HCT116 (cell line): ENCODE results near the gene SPSB1. TPM values are rescaled to one million over a fixed set of nuclear protein-coding genes. Genes with fewer than 3 reads are reported as not detected.

Experiments
- ATAC-seq: fragments of 200-7000 bp; cut with Tn5 transposase; 2 replicates; pipeline ENCODE4 v1.9.1; 2020; ENCODE audit warnings: mild to moderate bottlenecking, moderate library complexity
- BruUV-seq: library from RNA; stranded (reverse); fragments of 400-500 nt; replicated peaks from 2 replicates; lab custom pipeline; 2021; lab: Mats Ljungman, UMichigan
- CTCF ChIA-PET: fragments of 300-600 bp; sonication (Branson Sonifier 250); formaldehyde crosslinking; loops from one replicate; lab custom pipeline; 2021; ENCODE audit warnings: antibody characterized with exemption; lab: Charles Lee
- POLR2A ChIA-PET: fragments of 300-600, 350-600 bp; sonication (Branson Sonifier 250); formaldehyde crosslinking; loops from one replicate; lab custom pipeline; 2021; ENCODE audit warnings: antibody characterized with exemption; lab: Charles Lee
- RAD21 ChIA-PET, 2 experiments: fragments of 300-600 bp; sonication (Branson Sonifier 250); formaldehyde crosslinking; loops; one replicate each; lab custom pipeline; 2023; ENCODE audit warnings: low total read pairs in 2 of 2; ENCODE audit not compliant: uncharacterized antibody in 2 of 2, unreplicated experiment in 2 of 2, low non-redundant PET in 1 of 2; lab: Charles Lee
- DNase-seq: peaks from one replicate; pipeline ENCODE4 v3.0.0-alpha.2; 2010; ENCODE audit warnings: low read depth, low spot score
- H2AFZ ChIP-seq: fragments of 200-600 bp; shearing (Covaris generic), sonication (generic); 2 replicates; pipeline ENCODE4 v1.6.1; 2017; ENCODE audit warnings: low read depth, mixed run types, mixed read lengths, antibody characterized with exemption, low read length; ENCODE audit not compliant: poor library complexity, severe bottlenecking
- H3K27ac ChIP-seq: 2 replicates; pipeline ENCODE4 v1.5.1; 2012; ENCODE audit warnings: low read depth, low read length
- H3K27me3 ChIP-seq: fragments of 200-600 bp; sonication (generic); 2 replicates; pipeline ENCODE4 v1.6.1; 2016; ENCODE audit warnings: mixed run types, low read length, mixed read lengths; ENCODE audit not compliant: insufficient read depth
- H3K36me3 ChIP-seq, 2 experiments: fragments of 200-500 bp in 1 of 2; fragments of 200-600 bp in 1 of 2; sonication (Bioruptor generic) in 1 of 2; sonication (generic) in 1 of 2; 2 replicates each; pipeline versions ENCODE4 v1.5.1 to v1.6.1; 2014 to 2016; ENCODE audit warnings: low read length in 2 of 2, inconsistent platforms in 1 of 2, mixed read lengths in 1 of 2, mixed run types in 1 of 2; ENCODE audit not compliant: insufficient read depth in 2 of 2, control insufficient read depth in 1 of 2
- H3K4me1 ChIP-seq, 2 experiments: fragments of 200-600 bp in 1 of 2; sonication (generic) in 1 of 2; 2 replicates each; pipeline versions ENCODE4 v1.5.1 to v1.6.1; 2012 to 2017; ENCODE audit warnings: low read length in 2 of 2, inconsistent platforms in 1 of 2, mild to moderate bottlenecking in 1 of 2, mixed read lengths in 1 of 2, mixed run types in 1 of 2, moderate library complexity in 1 of 2; ENCODE audit not compliant: insufficient read depth in 2 of 2, control insufficient read depth in 1 of 2
- H3K4me2 ChIP-seq: fragments of 200-600 bp; sonication (generic); 2 replicates; pipeline ENCODE4 v1.6.1; 2017; ENCODE audit warnings: mixed run types, low read length, mixed read lengths
- H3K4me3 ChIP-seq, 2 experiments: fragments of 200-600 bp in 1 of 2; sonication (generic) in 1 of 2; replicated peaks in 1 of 2; 2 replicates each; pipeline ENCODE4 v1.5.1; 2011 to 2016; ENCODE audit warnings: low read length in 2 of 2, control low read depth in 1 of 2, low read depth in 1 of 2, mild to moderate bottlenecking in 1 of 2, mixed read lengths in 1 of 2, mixed run types in 1 of 2
- H3K79me2 ChIP-seq: fragments of 200-600 bp; sonication (generic); 2 replicates; pipeline ENCODE4 v1.6.1; 2017; ENCODE audit warnings: mild to moderate bottlenecking, mixed run types, low read length, moderate library complexity, mixed read lengths; ENCODE audit not compliant: insufficient read depth
- H3K9ac ChIP-seq: fragments of 200-600 bp; sonication (generic); 2 replicates; pipeline ENCODE4 v1.6.1; 2016; ENCODE audit warnings: low read length, mixed read lengths
- H3K9me2 ChIP-seq: fragments of 200-600 bp; sonication (generic), shearing (Covaris generic); 2 replicates; pipeline ENCODE4 v1.6.1; 2017; ENCODE audit warnings: mixed run types, mild to moderate bottlenecking, moderate library complexity; ENCODE audit not compliant: insufficient read depth
- H3K9me3 ChIP-seq, 2 experiments: fragments of 200-500 bp in 1 of 2; fragments of 200-600 bp in 1 of 2; sonication (Bioruptor generic) in 1 of 2; sonication (generic) in 1 of 2; 2 replicates each; pipeline ENCODE4 v1.6.1; 2014 to 2017; ENCODE audit warnings: low read length in 2 of 2, mixed read lengths in 2 of 2, inconsistent platforms in 1 of 2, low read depth in 1 of 2, mild to moderate bottlenecking in 1 of 2, mixed run types in 1 of 2, moderate library complexity in 1 of 2; ENCODE audit not compliant: control insufficient read depth in 1 of 2, insufficient read depth in 1 of 2
- H4K20me1 ChIP-seq: fragments of 200-600 bp; sonication (generic), shearing (Covaris generic); 2 replicates; pipeline ENCODE4 v1.6.1; 2017; ENCODE audit warnings: mixed run types, mild to moderate bottlenecking, moderate library complexity; ENCODE audit not compliant: insufficient read depth
- CEBPB ChIP-seq: IDR thresholded peaks from 2 replicates; pipeline ENCODE4 v1.6.1; 2012; ENCODE audit warnings: low read depth
- EGR1 ChIP-seq: IDR thresholded peaks from 2 replicates; pipeline ENCODE4 v1.6.1; 2012; ENCODE audit warnings: low read depth
- EZH2phosphoT487 ChIP-seq: fragments of 200-600 bp; IDR thresholded peaks from 2 replicates; pipeline ENCODE4 v1.6.1; 2018; ENCODE audit warnings: antibody characterized with exemption, borderline replicate concordance
- FOSL1 ChIP-seq: IDR thresholded peaks from 2 replicates; pipeline ENCODE4 v1.6.1; 2012; ENCODE audit warnings: low read depth
- JUND ChIP-seq: IDR thresholded peaks from 2 replicates; pipeline ENCODE4 v1.6.1; 2012
- POLR2A ChIP-seq: IDR thresholded peaks from 2 replicates; pipeline ENCODE4 v1.7.0; 2011; ENCODE audit warnings: borderline replicate concordance; ENCODE audit not compliant: insufficient read depth, insufficient read length; ENCODE audit errors: extremely low read depth
- RAD21 ChIP-seq: IDR thresholded peaks from 2 replicates; pipeline ENCODE4 v1.6.1; 2012; ENCODE audit warnings: low read depth, mild to moderate bottlenecking
- SIN3A ChIP-seq: IDR thresholded peaks from 2 replicates; pipeline ENCODE4 v1.6.1; 2012; ENCODE audit warnings: low read depth
- SP1 ChIP-seq: IDR thresholded peaks from 2 replicates; pipeline ENCODE4 v1.6.1; 2012; ENCODE audit warnings: low read depth
- SRF ChIP-seq: IDR thresholded peaks from 2 replicates; pipeline ENCODE4 v1.6.1; 2012; ENCODE audit warnings: low read depth
- TCF7L2 ChIP-seq: IDR thresholded peaks from 2 replicates; pipeline ENCODE4 v1.7.0; 2011; ENCODE audit warnings: borderline replicate concordance, inconsistent platforms; ENCODE audit not compliant: insufficient read depth, insufficient read length; ENCODE audit errors: extremely low read depth
- YY1 ChIP-seq: IDR thresholded peaks from 2 replicates; pipeline ENCODE4 v1.6.1; 2011; ENCODE audit warnings: low read length, low read depth, moderate library complexity, mild to moderate bottlenecking; ENCODE audit not compliant: insufficient replicate concordance; ENCODE audit errors: extremely low read depth
- ZFX ChIP-seq: fragments of 450-650 bp; IDR thresholded peaks from 2 replicates; pipeline ENCODE4 v1.6.1; 2017
- ZNF274 ChIP-seq: fragments of 200-500 bp; sonication (Bioruptor generic); IDR thresholded peaks from 2 replicates; pipeline ENCODE4 v1.6.1; 2014; ENCODE audit warnings: mild to moderate bottlenecking, low read depth, low read length, inconsistent platforms
- intact Hi-C: fragments of 100-400 bp; cut with micrococcal nuclease; formaldehyde crosslinking; loops from 2 replicates; pipeline ENCODE4 v1.10.0; 2022
- total RNA-seq: library from RNA; stranded (reverse); gene quantifications from one replicate; pipeline ENCODE4 v1.2.1, GENCODE V29; 2021; ENCODE audit not compliant: unreplicated experiment
- TF ChIP-seq, protein P1 (sequence below): IDR thresholded peaks from 2 replicates; pipeline ENCODE4 v1.6.1; 2012
- TF ChIP-seq, protein P2 (sequence below): IDR thresholded peaks from 2 replicates; pipeline ENCODE4 v1.6.1; 2012
- TF ChIP-seq, protein P3 (sequence below), 3 experiments: fragments of 200-600 bp in 1 of 3; sonication (generic) in 1 of 3; IDR thresholded peaks in 2 of 3; conservative IDR thresholded peaks in 1 of 3; 2 replicates each; pipeline ENCODE4 v1.5.1; 2012 to 2017; ENCODE audit warnings: low read depth in 2 of 3, low read length in 2 of 3, antibody characterized with exemption in 1 of 3, borderline replicate concordance in 1 of 3, control low read depth in 1 of 3, mild to moderate bottlenecking in 1 of 3, mixed read lengths in 1 of 3, mixed run types in 1 of 3, moderate library complexity in 1 of 3; ENCODE audit not compliant: insufficient read depth in 1 of 3

The SPSB1 gene
- total RNA-seq, 1 experiment from 2014 or later, result 10.8 TPM

DNA sequence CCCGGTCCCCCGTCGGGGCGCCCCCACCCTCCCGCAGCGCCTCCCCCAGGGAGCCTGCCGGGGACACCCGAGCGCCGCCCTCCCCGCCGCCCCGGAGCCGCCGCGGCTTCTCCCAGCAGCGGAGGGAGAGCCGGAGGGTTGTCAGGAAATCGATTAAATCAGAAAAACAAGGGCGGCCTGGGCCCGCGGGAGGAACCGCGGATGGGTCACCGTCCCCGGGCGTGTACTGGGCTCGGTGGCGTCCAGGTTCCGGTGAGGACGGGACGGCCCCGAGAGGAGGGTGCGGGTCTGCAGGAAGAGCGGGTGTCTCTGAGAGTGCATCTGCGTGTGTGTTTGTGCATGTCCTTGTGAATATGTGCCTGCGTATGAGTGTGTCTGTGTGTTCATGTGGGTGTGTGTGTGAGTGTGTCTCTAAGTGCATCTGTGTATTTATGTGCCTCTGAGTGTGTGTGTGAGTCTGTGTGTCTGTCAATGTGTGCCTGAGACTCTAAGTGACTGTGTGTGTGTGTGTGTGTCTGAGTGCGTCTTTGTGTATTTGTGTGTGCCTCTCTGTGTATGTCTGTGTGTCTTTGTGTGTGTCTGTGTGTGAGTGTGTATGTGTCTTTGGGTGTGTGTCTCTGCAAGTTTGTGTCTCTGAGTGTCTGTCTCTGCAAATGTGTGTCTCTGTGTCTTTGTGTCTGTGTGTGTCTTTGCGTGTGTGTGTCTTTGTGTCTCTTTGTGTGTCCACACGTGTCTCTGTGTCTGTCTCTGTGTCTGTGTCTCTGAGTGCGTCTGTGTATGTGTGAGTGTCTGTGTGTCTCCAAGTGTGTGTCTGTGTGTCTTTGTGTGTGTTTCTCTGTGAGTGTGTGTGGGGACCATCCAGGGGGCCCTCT lies 1.1 kb downstream of the SPSB1 start:
- Histone ChIP-seq H3K4me1 (peaks cover 19 to 39% of the 10 kb centered on the region in 2 experiments), H3K27ac (peak overlapping the region; percentile 51), H3K27me3 (no peaks in the 10 kb centered on the region), H3K9ac (peak overlapping the region; percentile 76), H4K20me1 (no peaks in the 10 kb centered on the region), H3K4me2 (peak overlapping the region; percentile 97), H3K9me3 (no peaks in the 10 kb centered on the region), H3K4me3 (peak overlapping the region; percentile 75 to 92), H2AFZ (no peak overlapping the region), H3K36me3 (0 out of 4 replicates have a peak, but pooled peaks cover 0 to 3% of the 10 kb centered on the region in 2 experiments), H3K79me2 (peaks cover 54% of the 10 kb centered on the region), H3K9me2 (no peaks in the 10 kb centered on the region)
- ChIA-PET CTCF (no interaction called here), RAD21 (no interaction called here), POLR2A (no interaction called here)
- ATAC-seq (peak; percentile 46), DNase-seq (no peak)
- TSS peak; percentile 61 for BruUV-seq
- TF ChIP-seq SIN3A (no peak), RAD21 (no peak; the same call in 1 of the 2 replicates), ZFX (0 out of 2 replicates have a peak, but pooled peaks have one; percentile 21), SRF (no peak), FOSL1 (no peak), ZNF274 (no peak), EGR1 (no peak), POLR2A (no peak)
- intact Hi-C loops, result no loop called here

DNA sequence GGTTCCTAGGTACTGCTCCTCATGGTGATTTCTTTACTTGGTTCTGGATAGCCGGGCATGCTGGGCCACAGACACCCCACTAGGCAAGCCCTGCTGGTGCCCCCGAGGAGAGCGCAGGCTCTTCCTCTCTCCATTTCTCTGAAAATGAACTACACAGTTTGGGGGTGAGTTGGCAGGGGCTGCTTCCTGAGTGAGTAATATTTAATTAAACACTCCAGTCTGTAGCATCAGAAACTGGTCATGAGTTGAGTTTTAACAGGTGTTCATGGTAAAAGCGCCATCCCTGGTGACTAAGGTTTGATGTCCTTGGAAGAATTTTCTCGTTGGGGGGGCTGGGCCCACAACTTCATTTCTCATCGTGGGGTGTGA lies 1.7 kb downstream of the SPSB1 start:
- Histone ChIP-seq H3K9me2 (no peaks in the 10 kb centered on the region), H3K27ac (0 out of 2 replicates have a peak overlapping the region, but pooled peaks have one; percentile 12), H3K4me3 (peak overlapping the region; percentile 75 to 92), H3K79me2 (peaks cover 56% of the 10 kb centered on the region), H3K9ac (peak overlapping the region; percentile 76), H4K20me1 (no peaks in the 10 kb centered on the region), H3K4me2 (peak overlapping the region; percentile 97), H3K27me3 (no peaks in the 10 kb centered on the region), H3K4me1 (peaks cover 22 to 46% of the 10 kb centered on the region in 2 experiments), H3K36me3 (0 out of 4 replicates have a peak, but pooled peaks cover 0 to 3% of the 10 kb centered on the region in 2 experiments), H2AFZ (no peak overlapping the region), H3K9me3 (no peaks in the 10 kb centered on the region)
- intact Hi-C loops, result no loop called here
- DNase-seq (no peak), ATAC-seq (peak; percentile 18)
- RAD21 ChIA-PET, result interaction anchor here in 1 of 2 experiments (0.7 kb wide), 1 partner anchor 160 kb away, joined by 4 read pairs; no protein-coding TSS in a partner anchor
- no TSS peak for BruUV-seq
- POLR2A ChIA-PET, result no interaction called here
- CTCF ChIA-PET, result no interaction called here
- TF ChIP-seq TCF7L2, result no peak
- TF ChIP-seq JUND, result peak; percentile 48
- TF ChIP-seq, protein P1, sequence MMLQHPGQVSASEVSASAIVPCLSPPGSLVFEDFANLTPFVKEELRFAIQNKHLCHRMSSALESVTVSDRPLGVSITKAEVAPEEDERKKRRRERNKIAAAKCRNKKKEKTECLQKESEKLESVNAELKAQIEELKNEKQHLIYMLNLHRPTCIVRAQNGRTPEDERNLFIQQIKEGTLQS, result no peak
- TF ChIP-seq ZFX, result no peak
- TF ChIP-seq EGR1, result no peak
- TF ChIP-seq EZH2phosphoT487, result no peak
- peak; percentile 40; the same call in 1 of the 2 replicates for TF ChIP-seq SP1
- no peak for TF ChIP-seq SRF
- TF ChIP-seq CEBPB, result no peak
- no peak for TF ChIP-seq SIN3A
- TF ChIP-seq FOSL1, result peak; percentile 58
- TF ChIP-seq POLR2A, result no peak
- TF ChIP-seq, protein P2, sequence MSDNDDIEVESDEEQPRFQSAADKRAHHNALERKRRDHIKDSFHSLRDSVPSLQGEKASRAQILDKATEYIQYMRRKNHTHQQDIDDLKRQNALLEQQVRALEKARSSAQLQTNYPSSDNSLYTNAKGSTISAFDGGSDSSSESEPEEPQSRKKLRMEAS, result no peak
- TF ChIP-seq, protein P3, sequence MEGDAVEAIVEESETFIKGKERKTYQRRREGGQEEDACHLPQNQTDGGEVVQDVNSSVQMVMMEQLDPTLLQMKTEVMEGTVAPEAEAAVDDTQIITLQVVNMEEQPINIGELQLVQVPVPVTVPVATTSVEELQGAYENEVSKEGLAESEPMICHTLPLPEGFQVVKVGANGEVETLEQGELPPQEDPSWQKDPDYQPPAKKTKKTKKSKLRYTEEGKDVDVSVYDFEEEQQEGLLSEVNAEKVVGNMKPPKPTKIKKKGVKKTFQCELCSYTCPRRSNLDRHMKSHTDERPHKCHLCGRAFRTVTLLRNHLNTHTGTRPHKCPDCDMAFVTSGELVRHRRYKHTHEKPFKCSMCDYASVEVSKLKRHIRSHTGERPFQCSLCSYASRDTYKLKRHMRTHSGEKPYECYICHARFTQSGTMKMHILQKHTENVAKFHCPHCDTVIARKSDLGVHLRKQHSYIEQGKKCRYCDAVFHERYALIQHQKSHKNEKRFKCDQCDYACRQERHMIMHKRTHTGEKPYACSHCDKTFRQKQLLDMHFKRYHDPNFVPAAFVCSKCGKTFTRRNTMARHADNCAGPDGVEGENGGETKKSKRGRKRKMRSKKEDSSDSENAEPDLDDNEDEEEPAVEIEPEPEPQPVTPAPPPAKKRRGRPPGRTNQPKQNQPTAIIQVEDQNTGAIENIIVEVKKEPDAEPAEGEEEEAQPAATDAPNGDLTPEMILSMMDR (IDR thresholded peaks at IDR 0.05 in 2 of 3, conservative IDR thresholded peaks at IDR 0.05 in 1 of 3; ENCODE audit: borderline replicate concordance in 1 of 3, insufficient read depth in 1 of 3, low read depth in 2 of 3, low read length in 2 of 3), result 0 out of 6 replicates have a peak, but pooled peaks of 1 of the 3 experiments have one; percentile 6
- no peak for TF ChIP-seq YY1
